H1 (cell line): ENCODE results near the gene ACHE. TPM values are rescaled to one million over a fixed set of nuclear protein-coding genes. Genes with fewer than 3 reads are reported as not detected.

ENCODE experiments used
- BACH1 ChIP-seq: IDR thresholded peaks from 2 replicates; pipeline ENCODE4 v1.6.1; 2012; ENCODE audit warnings: low read length, improper control_type of control experiment
- SUZ12 ChIP-seq: fragments of 200-600 bp; sonication (generic); IDR thresholded peaks from 2 replicates; pipeline ENCODE4 v1.6.1; 2012; ENCODE audit warnings: mild to moderate bottlenecking, inconsistent platforms, low read length, moderate library complexity, mixed read lengths
- polyA plus RNA-seq, 7 experiments: library from polyadenylated mRNA; depleted of rRNA in 3 of 7; stranded (reverse) in 5 of 7; unstranded in 2 of 7; fragments of >200 nt in 5 of 7; fragments of 200-250 nt in 2 of 7; gene quantifications; 1 replicate in 5 of 7; 2 replicates in 1 of 7; 4 replicates in 1 of 7; pipeline versions ENCODE4 v1.2.1 to v1.2.3, GENCODE V29; 2011 to 2013; ENCODE audit warnings: missing spikeins in 2 of 7, mixed read lengths in 2 of 7
- total RNA-seq: library from RNA; stranded (reverse); fragmentation: NEBNext Ultra II Directional; extraction: Animal tissue kit (Norgen Biotek cat#: 25700); gene quantifications from 2 replicates; pipeline ENCODE4 v1.2.1, GENCODE V29; 2021
- TF ChIP-seq, protein P1 (sequence below): IDR thresholded peaks from 2 replicates; pipeline ENCODE4 v1.6.1; 2012; ENCODE audit warnings: inconsistent platforms

The ACHE gene
- total and polyA plus RNA-seq, 2 of the 8 experiments (the other 6 are each of a cell fraction or from before 2014, with no cell fraction given), result 1.4 to 4.3 TPM

DNA sequence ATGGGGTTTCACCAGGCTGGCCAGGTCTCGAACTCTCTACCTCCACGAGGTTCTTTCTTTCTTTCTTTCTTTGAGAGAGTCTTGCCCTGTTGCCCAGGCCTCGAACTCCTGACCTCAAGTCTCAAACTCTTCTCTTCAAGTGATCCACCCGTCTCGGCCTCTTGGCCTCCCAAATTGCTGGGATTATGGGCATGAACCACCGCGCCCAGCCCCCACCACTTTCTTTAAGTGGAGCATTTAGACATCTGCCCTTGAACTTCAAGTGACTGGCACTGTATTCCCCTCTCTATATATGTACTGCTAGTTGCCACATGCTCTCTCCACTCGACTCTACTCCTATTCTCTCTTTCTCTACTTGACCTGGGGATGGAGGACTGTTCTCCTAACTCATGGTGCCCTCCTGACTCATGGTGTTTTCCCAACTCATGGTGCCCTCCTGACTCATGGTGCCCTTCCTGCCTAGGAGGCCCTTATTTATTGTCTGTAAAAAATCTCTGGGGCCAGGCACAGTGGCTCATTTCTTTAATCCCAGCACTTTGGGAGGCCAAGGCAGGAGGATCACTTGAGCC is 19.3 kb upstream of the ACHE start (continued):
- TF ChIP-seq SUZ12 (no peak), BACH1 (no peak)
- TF ChIP-seq, protein P1, sequence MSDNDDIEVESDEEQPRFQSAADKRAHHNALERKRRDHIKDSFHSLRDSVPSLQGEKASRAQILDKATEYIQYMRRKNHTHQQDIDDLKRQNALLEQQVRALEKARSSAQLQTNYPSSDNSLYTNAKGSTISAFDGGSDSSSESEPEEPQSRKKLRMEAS, result no peak
